ENCODE data around the gene SIAH2. TPM values are rescaled to one million over a fixed set of nuclear protein-coding genes. Genes with fewer than 3 reads are reported as not detected.

The SIAH2 gene
- total and polyA plus RNA-seq, 9 of the 15 experiments (the other 6 are each of a cell fraction or from before 2014, with no cell fraction given): 4.8 to 39.0 (median 29.9) TPM

DNA sequence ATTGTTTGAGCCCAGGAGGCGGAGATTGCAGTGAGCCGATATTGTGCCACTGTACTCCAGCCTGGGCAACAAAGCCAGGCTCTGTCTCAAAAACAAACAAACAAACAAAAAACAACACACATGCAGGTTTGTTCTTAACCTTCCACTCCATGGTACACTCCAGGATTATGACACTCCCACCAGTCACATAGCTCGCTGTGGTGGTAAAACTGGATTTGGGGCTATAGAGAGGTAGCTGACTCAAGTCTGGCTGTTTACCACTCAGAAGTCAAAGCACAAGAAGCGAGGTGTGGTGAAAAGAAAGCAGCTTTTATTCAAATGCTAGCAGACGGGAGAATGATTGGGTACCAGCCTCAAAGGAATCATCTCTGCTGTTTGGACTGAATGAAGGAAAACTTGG is 49.0 kb upstream of the SIAH2 start:
- CTCF ChIA-PET (ENCODE audit: low intra/inter-chr PET ratio): no interaction called here
- POLR2A ChIA-PET: interaction anchor here (1.1 to 1.5 kb wide), 2 partner anchors 11 to 15 kb away, joined by 3 read pairs; no protein-coding TSS in a partner anchor
- H3K9ac ChIP-seq (ENCODE audit: insufficient read depth in 1 of 2, low read depth in 2 of 2, low read length in 2 of 2): no peak overlapping the region
- no peaks in the 10 kb centered on the region for H3K4me1 ChIP-seq (replicated peaks in 1 of 2; ENCODE audit: control insufficient read depth in 2 of 2, insufficient read depth in 2 of 2, low read length in 2 of 2)
- in situ Hi-C loops (cut with MboI): no loop called here
- DNase-seq (ENCODE audit: extremely low read depth in 1 of 4, low spot score in 3 of 4): no peak
- intact Hi-C loops (cut with micrococcal nuclease): no loop called here
- no peak for TF ChIP-seq ZNF699 (CRISPR knock-in tag; IDR thresholded peaks at IDR 0.05; ENCODE audit: insufficient replicate concordance)
- no peak for TF ChIP-seq ZSCAN32 (CRISPR knock-in tag; IDR thresholded peaks at IDR 0.05)
- TF ChIP-seq EP300 (IDR thresholded peaks at IDR 0.05; ENCODE audit: low read length): no peak
- TF ChIP-seq, protein P1, sequence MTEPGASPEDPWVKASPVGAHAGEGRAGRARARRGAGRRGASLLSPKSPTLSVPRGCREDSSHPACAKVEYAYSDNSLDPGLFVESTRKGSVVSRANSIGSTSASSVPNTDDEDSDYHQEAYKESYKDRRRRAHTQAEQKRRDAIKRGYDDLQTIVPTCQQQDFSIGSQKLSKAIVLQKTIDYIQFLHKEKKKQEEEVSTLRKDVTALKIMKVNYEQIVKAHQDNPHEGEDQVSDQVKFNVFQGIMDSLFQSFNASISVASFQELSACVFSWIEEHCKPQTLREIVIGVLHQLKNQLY (CRISPR knock-in tag; conservative IDR thresholded peaks at IDR 0.05): no peak
- TF ChIP-seq SP2 (IDR thresholded peaks at IDR 0.05; ENCODE audit: extremely low read depth, low read depth, low read length, poor library complexity, severe bottlenecking): no peak
- TF ChIP-seq ZNF274 (IDR thresholded peaks at IDR 0.05; ENCODE audit: borderline replicate concordance, low read depth, low read length): no peak
- no peak for TF ChIP-seq NUFIP1 (IDR thresholded peaks at IDR 0.05; ENCODE audit: partially characterized antibody)
- no peak for TF ChIP-seq STAT5B (CRISPR knock-in tag; IDR thresholded peaks at IDR 0.05)
- no peak for TF ChIP-seq POLR3G (IDR thresholded peaks at IDR 0.05; ENCODE audit: extremely low read depth, insufficient read length, insufficient replicate concordance)
- no peak for TF ChIP-seq ARID2 (IDR thresholded peaks at IDR 0.05)
- no peak for TF ChIP-seq ZNF79 (CRISPR knock-in tag; IDR thresholded peaks at IDR 0.05; ENCODE audit: low read depth)
- TF ChIP-seq HMG20B (CRISPR knock-in tag; IDR thresholded peaks at IDR 0.05): no peak
- no peak for TF ChIP-seq NR1H2 (CRISPR knock-in tag; IDR thresholded peaks at IDR 0.05)
- no peak for TF ChIP-seq TEAD2 (tag; IDR thresholded peaks at IDR 0.05)
- TF ChIP-seq GABPB2 (CRISPR knock-in tag; conservative IDR thresholded peaks at IDR 0.05): no peak
- no peaks in the 10 kb centered on the region for H4K20me1 ChIP-seq (replicated peaks; ENCODE audit: control insufficient read depth, insufficient read depth, low read length)
- no peak overlapping the region for H3K27ac ChIP-seq (ENCODE audit: extremely low read depth, low read depth, low read length)
- H3K9me3 ChIP-seq (replicated peaks; ENCODE audit: control insufficient read depth, insufficient read depth, low read depth, low read length): no peaks in the 10 kb centered on the region
- no peak overlapping the region for H3K4me3 ChIP-seq
- 1% methylated on average over 5 of the region's 5 CpGs for WGBS (ENCODE audit: insufficient coverage, low coverage, missing lambda C conversion rate)
- no peak overlapping the region for H2AFZ ChIP-seq (ENCODE audit: low read depth, low read length)
- H3K9me1 ChIP-seq (ENCODE audit: control insufficient read depth, insufficient read depth, low read length): no peaks in the 10 kb centered on the region
- no peaks in the 10 kb centered on the region for H3K79me2 ChIP-seq (ENCODE audit: control insufficient read depth, insufficient read depth, low read length)
- no TSS peak for BruUV-seq (replicated peaks)
- no peak overlapping the region for H3K4me2 ChIP-seq (ENCODE audit: insufficient read depth, low read length)
- no peak for ATAC-seq
- H3K27me3 ChIP-seq (ENCODE audit: control insufficient read depth in 2 of 2, insufficient read depth in 2 of 2, low read length in 2 of 2): peaks cover 25 to 26% of the 10 kb centered on the region in 2 experiments
- no peak for FAIRE-seq
- H3K36me3 ChIP-seq (ENCODE audit: control insufficient read depth, insufficient read depth, low read length): no peaks in the 10 kb centered on the region
